Hepatocyte (in vitro differentiated cells): ENCODE measurements around the gene GLRA1.

Experiments
- EZH2 ChIP-seq: fragments of 200-600 bp; sonication (generic); IDR thresholded peaks from 2 replicates; pipeline ENCODE4 v1.6.1; 2016; ENCODE audit warnings: antibody characterized with exemption, mild to moderate bottlenecking, borderline replicate concordance
- EZH2phosphoT487 ChIP-seq: fragments of 200-600 bp; sonication (generic); IDR thresholded peaks from one replicate; pipeline ENCODE4 v1.6.1; 2018; ENCODE audit warnings: antibody characterized with exemption, mild to moderate bottlenecking, low read depth, moderate library complexity; ENCODE audit not compliant: unreplicated experiment, severe bottlenecking
- TF ChIP-seq, protein P1 (sequence below): fragments of 200-600 bp; sonication (generic); IDR thresholded peaks from 2 replicates; pipeline ENCODE4 v1.5.1; 2016; ENCODE audit warnings: antibody characterized with exemption, mild to moderate bottlenecking; ENCODE audit not compliant: poor library complexity

DNA sequence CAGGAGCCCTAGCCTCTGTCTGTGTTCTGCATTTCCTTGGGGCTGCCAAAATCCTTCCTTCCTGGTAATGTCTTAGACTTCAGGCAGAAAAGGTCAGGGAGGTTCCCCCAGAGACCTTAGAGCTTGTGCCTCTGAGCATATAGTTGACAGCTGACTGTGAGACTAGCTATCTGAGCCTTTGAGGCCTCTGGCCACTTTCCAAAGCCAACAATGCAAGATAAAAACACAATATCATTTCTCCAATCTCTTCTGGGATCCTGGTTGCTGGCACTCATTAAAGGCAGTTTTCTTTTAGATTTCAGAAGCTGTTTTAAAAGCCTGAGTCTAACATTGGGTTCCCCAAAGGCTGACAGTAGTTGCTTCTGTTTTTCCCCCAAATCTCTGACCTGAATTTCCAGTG lies 13.2 kb upstream of the GLRA1 start:
- TF ChIP-seq, protein P1, sequence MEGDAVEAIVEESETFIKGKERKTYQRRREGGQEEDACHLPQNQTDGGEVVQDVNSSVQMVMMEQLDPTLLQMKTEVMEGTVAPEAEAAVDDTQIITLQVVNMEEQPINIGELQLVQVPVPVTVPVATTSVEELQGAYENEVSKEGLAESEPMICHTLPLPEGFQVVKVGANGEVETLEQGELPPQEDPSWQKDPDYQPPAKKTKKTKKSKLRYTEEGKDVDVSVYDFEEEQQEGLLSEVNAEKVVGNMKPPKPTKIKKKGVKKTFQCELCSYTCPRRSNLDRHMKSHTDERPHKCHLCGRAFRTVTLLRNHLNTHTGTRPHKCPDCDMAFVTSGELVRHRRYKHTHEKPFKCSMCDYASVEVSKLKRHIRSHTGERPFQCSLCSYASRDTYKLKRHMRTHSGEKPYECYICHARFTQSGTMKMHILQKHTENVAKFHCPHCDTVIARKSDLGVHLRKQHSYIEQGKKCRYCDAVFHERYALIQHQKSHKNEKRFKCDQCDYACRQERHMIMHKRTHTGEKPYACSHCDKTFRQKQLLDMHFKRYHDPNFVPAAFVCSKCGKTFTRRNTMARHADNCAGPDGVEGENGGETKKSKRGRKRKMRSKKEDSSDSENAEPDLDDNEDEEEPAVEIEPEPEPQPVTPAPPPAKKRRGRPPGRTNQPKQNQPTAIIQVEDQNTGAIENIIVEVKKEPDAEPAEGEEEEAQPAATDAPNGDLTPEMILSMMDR: no peak
- TF ChIP-seq EZH2 (no peak), EZH2phosphoT487 (no peak)
